LHCN-M2 (cell line): ENCODE data around the gene IQSEC2. TPM values are rescaled to one million over a fixed set of nuclear protein-coding genes. Genes with fewer than 3 reads are reported as not detected.
A peak's percentile ranks its signal among the peaks of the same experiment; 100 is the strongest.

Source experiments
- DNase-seq: peaks from one replicate; pipeline ENCODE4 v3.0.0-alpha.2; 2012; ENCODE audit warnings: low read depth
- polyA plus RNA-seq: library from polyadenylated mRNA; unstranded; fragments of >200 nt; gene quantifications from one replicate; pipeline ENCODE4 v1.2.1, GENCODE V29; 2012; ENCODE audit warnings: missing spikeins
- total RNA-seq: library from RNA; depleted of rRNA; stranded (reverse); fragments of >200 nt; gene quantifications from 2 replicates; pipeline ENCODE4 v1.2.3, GENCODE V29; 2014; rRNA removed

IQSEC2 gene
- total RNA-seq, result 17.0 and 18.3 TPM in 2 replicates
- polyA plus RNA-seq, result 22.8 TPM

DNA sequence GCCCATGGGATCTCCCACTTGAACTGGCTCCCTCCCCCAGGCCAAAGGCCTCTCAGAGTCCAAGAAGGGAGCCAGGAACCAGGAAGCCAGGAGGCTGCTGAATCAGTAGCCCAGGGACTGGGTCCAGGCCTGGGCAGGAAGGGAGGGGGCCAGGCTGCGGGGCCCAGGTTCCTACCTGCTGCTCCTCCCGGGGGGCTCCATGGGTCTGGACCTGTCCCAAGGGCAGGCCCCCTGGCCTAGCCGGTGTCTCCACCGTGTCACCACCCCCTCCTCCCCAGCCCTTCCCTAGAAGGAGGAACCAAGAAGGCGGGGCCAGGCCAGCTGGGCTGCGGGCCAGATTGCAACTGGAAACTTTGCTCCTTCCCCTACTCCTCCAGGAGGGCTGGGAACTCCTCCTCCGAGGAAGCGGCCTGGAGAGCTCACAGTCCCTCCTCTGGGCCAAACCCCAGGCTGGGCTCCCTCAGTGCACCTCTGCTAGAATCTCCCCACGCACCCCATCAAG, at the start of gene IQSEC2:
IQSEC2 (minus strand) TSS at position 264 of the 502 bp plus-strand sequence.
- DNase-seq, result peak; percentile 71

GRCh38 chrX:53330331-53330730, 48.9 kb upstream of the IQSEC2 start:
- DNase-seq, result no peak

GRCh38 chrX:53324803-53325202, 43.4 kb upstream of the IQSEC2 start:
- no peak for DNase-seq

- DNase-seq, result no peak
These were observed 42.7 kb upstream of the IQSEC2 start for GRCh38 chrX:53324085-53324484.

DNA sequence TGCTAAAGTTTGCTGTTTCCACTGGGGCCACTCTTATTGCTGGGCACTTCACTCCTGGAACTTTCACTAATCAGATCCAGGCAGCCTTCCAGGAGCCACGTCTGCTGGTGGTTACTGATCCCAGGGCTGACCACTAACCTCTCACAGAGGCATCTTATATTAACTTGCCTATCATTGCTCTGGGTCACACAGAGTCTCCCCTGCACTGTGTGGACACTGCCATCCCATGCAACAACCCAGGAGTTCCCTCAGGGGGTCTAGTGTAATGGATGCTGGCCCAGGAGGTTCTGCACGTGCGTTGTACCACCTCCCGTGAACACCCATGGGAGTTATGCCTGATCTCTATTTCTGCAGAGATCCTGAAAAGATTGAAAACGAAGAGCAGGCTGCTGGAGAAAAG, 41.8 kb upstream of the IQSEC2 start:
- DNase-seq, result no peak

GRCh38 chrX:53321943-53322497, 40.6 kb upstream of the IQSEC2 start:
- no peak for DNase-seq

- no peak for DNase-seq
These were observed 40.0 kb upstream of the IQSEC2 start for GRCh38 chrX:53321230-53321942.

GRCh38 chrX:53320543-53321229, 39.3 kb upstream of the IQSEC2 start:
- no peak for DNase-seq

- DNase-seq, result no peak
These were observed 38.5 kb upstream of the IQSEC2 start for GRCh38 chrX:53319614-53320542.

DNA sequence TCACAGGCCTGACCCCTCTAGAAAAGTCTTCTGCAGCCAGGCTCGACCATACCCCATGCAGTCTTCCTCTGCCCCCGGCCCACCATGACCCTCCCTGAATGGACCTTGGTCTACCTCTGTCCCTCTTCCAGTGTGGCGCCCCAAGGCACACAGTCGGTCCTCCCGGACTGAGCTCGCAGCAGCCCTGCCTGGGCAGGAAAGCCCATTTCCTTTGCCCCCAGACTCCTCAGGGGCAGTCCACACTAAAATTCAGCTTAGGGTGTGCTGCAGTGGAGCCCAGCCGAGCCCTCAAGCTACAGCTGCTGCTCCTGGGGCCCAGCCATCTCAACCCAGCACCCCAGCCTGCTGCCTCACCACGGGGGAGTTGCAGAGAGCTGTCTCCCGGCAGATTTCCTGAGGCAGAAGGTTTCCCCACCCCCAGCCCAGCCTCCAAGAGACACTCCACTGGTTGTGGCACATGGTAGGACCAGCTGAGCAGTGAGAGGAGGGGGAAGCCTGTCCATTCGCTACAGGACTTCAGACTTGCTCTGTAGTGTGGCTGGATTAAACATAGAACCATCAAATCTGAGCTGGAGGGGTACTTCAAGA, 37.5 kb upstream of the IQSEC2 start:
- no peak for DNase-seq

GRCh38 chrX:53317365-53318069, 36.1 kb upstream of the IQSEC2 start:
- no peak for DNase-seq

GRCh38 chrX:53316860-53317237, 35.5 kb upstream of the IQSEC2 start:
- no peak for DNase-seq

DNA sequence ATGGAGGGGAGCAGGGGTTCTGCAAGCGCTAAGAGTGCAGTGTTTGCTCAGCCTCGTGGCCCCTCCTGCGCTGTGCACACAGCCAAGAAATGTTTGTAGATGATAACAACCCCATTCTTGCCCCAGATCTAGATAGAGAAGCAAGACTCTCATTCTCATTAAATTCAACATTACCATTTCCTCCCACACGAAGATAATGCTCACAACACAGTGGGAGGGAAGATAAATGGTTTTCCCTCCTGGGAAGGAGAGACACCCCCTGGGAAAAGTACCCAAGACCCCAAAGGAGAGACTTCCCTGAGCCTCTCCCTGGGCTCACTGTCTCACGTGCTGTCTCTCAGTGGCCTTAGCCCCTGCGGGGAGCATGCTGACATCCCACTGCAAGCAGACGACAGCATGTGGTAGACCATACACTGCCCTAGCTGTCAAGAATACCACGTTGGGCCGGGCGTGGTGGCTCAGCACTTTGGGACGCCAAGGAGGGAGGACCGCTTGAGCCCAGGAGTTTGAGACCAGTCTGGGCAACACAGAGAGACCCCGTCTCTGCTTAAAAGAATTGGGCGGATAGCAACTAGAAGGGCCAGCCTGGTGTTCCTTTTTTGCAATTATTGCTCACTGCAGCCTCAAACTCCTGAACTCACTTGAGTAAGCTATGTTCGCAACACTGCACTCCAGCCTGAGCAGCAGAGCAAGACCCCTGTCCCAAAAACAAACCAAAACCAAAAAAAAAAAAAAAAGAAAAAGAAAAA, 34.9 kb upstream of the IQSEC2 start:
- DNase-seq, result no peak

DNA sequence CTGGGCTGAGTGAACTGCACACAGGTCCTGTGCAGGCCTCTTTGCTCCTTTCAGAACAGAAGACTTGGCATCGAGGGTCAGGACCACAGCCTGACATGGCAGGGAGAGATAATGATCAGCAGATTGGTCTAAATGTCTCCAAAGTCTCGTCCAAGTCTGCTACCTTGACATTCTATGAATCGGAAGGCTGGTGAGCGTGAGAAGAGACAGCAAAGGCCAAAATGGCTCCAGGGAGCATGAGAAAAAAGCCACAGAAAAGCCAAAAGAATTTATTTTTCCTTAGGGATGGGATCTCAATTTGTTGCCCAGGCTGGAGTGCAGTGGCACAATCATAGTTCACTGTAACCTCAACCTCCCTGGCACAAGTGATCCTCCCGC, 32.3 kb upstream of the IQSEC2 start:
- no peak for DNase-seq

DNA sequence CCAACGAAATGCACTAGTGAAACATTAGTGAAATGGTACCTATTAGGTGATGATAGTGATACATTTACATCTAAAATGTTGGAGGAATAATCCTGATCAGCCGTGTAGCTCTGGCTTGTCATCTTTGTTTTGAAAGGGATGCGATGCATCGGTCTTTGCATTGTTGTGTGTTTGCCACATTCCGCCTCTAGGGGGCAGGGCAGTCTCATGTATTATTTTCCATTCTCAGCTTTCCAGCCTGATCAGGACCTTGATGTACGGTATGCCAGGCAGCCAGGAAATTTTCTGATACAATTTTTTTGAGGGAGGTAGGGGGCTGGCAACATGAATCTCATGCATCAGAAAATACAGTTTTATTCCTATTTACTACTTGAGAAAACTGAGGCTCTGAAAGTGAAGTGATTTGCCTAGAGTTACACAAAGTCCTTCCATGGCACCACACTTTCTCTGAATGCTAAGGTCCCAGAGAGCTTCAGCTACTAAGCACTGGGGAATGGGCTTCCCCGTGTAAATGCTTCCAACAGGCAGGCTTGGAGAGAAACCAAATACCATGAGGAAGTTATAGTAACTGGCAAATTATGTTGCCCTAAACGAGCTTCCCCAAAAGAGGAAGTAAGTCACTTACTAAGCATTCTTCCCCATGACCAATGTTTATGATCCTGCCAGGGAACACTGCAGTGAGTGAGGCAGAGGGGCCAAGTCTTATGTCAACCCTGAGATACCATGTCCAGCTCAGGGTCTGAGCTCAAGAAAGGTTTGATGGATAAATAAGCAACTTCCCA, 31.8 kb upstream of the IQSEC2 start:
- DNase-seq, result no peak

- DNase-seq, result no peak
These were observed 28.5 kb upstream of the IQSEC2 start for GRCh38 chrX:53309837-53310236.

DNA sequence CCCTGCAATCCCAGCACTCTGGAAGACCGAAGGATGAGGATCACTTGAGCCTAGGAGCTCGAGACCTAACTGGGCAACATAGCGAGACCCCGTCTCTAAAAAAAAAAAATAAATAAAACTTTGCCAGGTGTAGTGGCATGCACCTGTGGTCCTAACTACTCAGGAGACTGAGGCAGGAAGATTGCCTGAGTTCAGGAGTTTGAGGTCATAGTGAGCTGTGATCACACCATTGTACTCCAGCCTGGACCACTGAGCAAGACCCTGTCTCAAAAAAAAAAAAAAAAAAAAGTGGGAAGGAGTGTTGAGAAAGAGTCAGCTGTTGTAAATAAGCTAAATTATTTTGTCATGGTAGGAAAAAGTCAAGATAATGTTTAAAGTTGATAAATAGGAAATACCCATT, 27.5 kb upstream of the IQSEC2 start:
- no peak for DNase-seq

- no peak for DNase-seq
These were observed 24.9 kb upstream of the IQSEC2 start for GRCh38 chrX:53305996-53306937.
